ENCODE results near the gene GLRX5.

GRCh38 chr14:95502381-95502950 lies 32.4 kb upstream of the GLRX5 start:
- no peak for TF ChIP-seq CTCF (IDR thresholded peaks at IDR 0.05)
- no peak for TF ChIP-seq EP300 (IDR thresholded peaks at IDR 0.05; ENCODE audit: low read depth)
- TF ChIP-seq POLR2AphosphoS5 (IDR thresholded peaks at IDR 0.05), result no peak
